ENCODE data around the gene RAD51.

RAD51 gene

DNA sequence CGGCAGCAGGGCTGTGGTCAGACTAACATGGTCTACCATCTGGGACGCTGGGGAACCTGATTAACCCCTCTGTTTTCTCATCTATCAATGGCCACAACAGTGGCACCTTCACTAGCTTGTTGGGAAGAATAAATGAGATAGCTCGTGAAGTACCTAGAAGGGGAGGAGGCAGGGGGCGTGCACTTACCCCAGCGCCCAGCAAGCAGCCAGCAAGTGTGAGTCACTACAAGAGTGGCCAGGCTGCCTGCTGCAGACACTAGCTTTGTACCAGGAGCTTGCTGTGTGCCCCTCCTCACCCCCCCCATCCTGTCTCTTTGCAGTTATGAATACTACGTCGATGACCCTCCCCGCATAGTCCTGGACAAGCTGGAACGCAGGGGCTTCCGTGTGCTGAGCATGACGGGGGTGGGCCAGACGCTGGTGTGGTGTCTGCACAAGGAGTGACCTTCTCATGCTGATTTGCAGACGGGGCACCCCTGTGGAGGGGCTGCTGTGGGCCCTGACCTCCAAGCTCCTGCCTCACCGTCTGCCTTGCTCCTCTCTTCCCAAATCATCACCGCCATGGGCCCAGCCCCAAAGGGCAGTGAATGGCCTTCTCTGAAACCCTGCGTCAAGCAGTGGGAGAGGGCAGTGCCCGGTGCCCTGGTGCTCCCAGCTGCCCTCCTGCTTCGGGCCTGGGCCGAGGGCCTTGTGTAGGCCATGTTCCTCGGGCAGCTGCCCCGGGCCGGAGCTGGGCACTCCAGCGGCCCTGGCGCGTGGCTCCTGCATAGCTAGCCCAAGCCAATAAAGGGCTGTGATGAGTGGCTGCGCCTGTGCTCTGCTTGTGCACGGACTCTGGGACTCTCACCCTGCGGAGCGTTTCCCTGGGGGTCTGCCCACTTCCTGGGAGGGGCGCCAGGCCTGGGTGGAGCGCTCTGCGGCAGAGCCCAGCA, 72.2 kb downstream of the RAD51 start:
- Histone ChIP-seq H3K9me3 (replicated peaks; ENCODE audit: insufficient read depth, low read length) (no peaks in the 10 kb centered on the region), H4K20me1 (ENCODE audit: insufficient read depth, low read length) (no peaks in the 10 kb centered on the region), H2AFZ (ENCODE audit: low read length) (no peak overlapping the region), H3K27me3 (replicated peaks; ENCODE audit: insufficient read depth, low read length) (no peaks in the 10 kb centered on the region), H3K9ac (ENCODE audit: low read length) (no peak overlapping the region), H3F3A (ENCODE audit: insufficient read depth, low read length) (peaks cover 19% of the 10 kb centered on the region), H3K9me2 (replicated peaks; ENCODE audit: insufficient read depth, low read length) (no peaks in the 10 kb centered on the region), H3K36me3 (replicated peaks; ENCODE audit: insufficient read depth, low read length) (no peaks in the 10 kb centered on the region), H3K4me1 (ENCODE audit: low read length) (peaks cover 22% of the 10 kb centered on the region), H3K4me3 (ENCODE audit: low read length) (no peak overlapping the region), H3K79me2 (ENCODE audit: low read length) (no peaks in the 10 kb centered on the region), H3K27ac (ENCODE audit: low read length) (no peak overlapping the region), H3K4me2 (ENCODE audit: low read depth, low read length) (no peak overlapping the region)
- no peak for DNase-seq
- TF ChIP-seq, protein P1, sequence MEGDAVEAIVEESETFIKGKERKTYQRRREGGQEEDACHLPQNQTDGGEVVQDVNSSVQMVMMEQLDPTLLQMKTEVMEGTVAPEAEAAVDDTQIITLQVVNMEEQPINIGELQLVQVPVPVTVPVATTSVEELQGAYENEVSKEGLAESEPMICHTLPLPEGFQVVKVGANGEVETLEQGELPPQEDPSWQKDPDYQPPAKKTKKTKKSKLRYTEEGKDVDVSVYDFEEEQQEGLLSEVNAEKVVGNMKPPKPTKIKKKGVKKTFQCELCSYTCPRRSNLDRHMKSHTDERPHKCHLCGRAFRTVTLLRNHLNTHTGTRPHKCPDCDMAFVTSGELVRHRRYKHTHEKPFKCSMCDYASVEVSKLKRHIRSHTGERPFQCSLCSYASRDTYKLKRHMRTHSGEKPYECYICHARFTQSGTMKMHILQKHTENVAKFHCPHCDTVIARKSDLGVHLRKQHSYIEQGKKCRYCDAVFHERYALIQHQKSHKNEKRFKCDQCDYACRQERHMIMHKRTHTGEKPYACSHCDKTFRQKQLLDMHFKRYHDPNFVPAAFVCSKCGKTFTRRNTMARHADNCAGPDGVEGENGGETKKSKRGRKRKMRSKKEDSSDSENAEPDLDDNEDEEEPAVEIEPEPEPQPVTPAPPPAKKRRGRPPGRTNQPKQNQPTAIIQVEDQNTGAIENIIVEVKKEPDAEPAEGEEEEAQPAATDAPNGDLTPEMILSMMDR (IDR thresholded peaks at IDR 0.05; ENCODE audit: low read length), result no peak
- TF ChIP-seq EZH2 (optimal IDR thresholded peaks at IDR 0.05; ENCODE audit: low read depth, low read length) (no peak), EZH2phosphoT487 (IDR thresholded peaks at IDR 0.05; ENCODE audit: low read length) (no peak)

DNA sequence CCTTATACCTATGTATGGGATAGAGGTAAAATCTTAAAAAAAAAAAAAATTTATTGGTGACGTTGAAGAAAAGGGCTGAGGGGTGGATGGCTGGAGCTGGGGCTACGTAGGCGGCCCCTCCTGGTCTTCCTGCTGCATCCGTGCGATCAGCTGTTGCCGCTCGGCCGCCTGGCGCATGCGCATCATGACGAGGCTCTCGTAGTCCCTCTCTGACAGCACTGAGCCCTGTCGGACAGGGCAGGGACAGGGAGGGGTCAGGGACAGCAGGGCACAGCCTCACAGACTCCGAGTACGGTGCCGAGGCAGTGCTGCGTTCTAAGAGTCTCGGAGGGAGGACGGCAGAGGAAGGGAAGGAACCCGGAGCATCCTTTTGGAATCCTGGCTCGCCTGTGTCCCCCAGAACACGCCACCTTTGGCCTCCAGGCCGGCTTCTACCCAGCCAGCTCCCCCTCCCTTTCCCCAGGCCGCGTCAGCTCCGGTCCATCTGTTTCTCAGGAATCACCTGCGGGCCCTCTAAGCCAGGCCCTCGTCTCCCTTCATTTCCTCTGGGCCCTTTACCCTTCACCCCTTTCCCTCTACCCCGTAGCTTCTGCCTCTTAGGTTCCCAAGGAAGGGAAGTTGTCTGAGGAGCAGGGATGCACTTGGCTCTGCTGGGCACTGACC, 73.0 kb downstream of the RAD51 start:
- Histone ChIP-seq H3K9me2 (replicated peaks; ENCODE audit: insufficient read depth, low read length) (no peaks in the 10 kb centered on the region), H3K27me3 (replicated peaks; ENCODE audit: insufficient read depth, low read length) (no peaks in the 10 kb centered on the region), H3K4me3 (ENCODE audit: low read length) (no peak overlapping the region), H3K79me2 (ENCODE audit: low read length) (no peaks in the 10 kb centered on the region), H4K20me1 (ENCODE audit: insufficient read depth, low read length) (no peaks in the 10 kb centered on the region), H3K9me3 (replicated peaks; ENCODE audit: insufficient read depth, low read length) (no peaks in the 10 kb centered on the region), H3K27ac (ENCODE audit: low read length) (no peak overlapping the region), H3K36me3 (replicated peaks; ENCODE audit: insufficient read depth, low read length) (no peaks in the 10 kb centered on the region), H3K4me2 (ENCODE audit: low read depth, low read length) (no peak overlapping the region), H3K4me1 (ENCODE audit: low read length) (peaks cover 22% of the 10 kb centered on the region), H3F3A (ENCODE audit: insufficient read depth, low read length) (peaks cover 19% of the 10 kb centered on the region), H2AFZ (ENCODE audit: low read length) (no peak overlapping the region), H3K9ac (ENCODE audit: low read length) (no peak overlapping the region)
- DNase-seq, result no peak
- no peak for TF ChIP-seq EZH2phosphoT487 (IDR thresholded peaks at IDR 0.05; ENCODE audit: low read length)
- TF ChIP-seq, protein P1 (IDR thresholded peaks at IDR 0.05; ENCODE audit: low read length), result no peak
- no peak for TF ChIP-seq EZH2 (optimal IDR thresholded peaks at IDR 0.05; ENCODE audit: low read depth, low read length)

DNA sequence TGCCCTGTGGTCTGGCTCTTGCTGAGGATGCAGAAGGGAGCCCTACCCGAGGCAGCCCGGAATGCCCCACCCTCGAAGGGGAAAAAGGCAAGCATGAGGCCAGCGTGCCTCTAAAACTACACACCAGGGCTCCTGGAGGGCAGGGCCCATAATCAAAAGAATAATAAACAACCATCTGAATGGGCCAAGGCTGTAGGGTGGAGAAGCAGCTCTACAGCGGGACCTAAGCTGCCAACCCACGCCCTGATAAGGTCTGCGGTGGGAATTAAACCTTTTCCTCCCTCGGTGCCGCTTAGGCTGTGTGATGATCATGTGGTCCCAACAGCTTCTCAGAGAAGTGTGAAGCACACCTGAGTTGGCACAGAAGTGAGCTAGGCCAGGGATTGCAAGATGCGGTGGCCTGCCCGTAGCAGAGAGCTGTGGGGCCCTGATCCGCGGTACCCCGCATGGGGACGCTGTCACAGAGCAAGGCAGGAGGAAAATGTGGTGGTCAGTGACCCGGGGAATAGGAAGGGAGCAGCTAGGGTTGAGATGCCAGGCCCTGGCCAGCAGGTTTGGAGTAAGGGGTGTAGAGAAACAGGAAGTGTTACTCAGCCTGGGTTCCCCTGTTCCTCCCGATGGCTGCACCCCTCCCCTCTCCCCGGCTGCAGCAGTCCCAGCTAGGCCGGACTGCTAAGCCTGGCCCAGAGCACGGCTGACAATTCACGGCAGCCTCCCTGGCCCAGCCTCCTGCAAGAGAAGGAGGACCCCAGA, 73.7 kb downstream of the RAD51 start:
- DNase-seq, result no peak
- Histone ChIP-seq H3K9me3 (replicated peaks; ENCODE audit: insufficient read depth, low read length) (no peaks in the 10 kb centered on the region), H3K4me3 (ENCODE audit: low read length) (no peak overlapping the region), H2AFZ (ENCODE audit: low read length) (no peak overlapping the region), H3K4me2 (ENCODE audit: low read depth, low read length) (no peak overlapping the region), H3K27ac (ENCODE audit: low read length) (no peak overlapping the region), H3K9me2 (replicated peaks; ENCODE audit: insufficient read depth, low read length) (no peaks in the 10 kb centered on the region), H3K36me3 (replicated peaks; ENCODE audit: insufficient read depth, low read length) (no peaks in the 10 kb centered on the region), H3F3A (ENCODE audit: insufficient read depth, low read length) (peaks cover 19% of the 10 kb centered on the region), H3K27me3 (replicated peaks; ENCODE audit: insufficient read depth, low read length) (no peaks in the 10 kb centered on the region), H3K4me1 (ENCODE audit: low read length) (peaks cover 17% of the 10 kb centered on the region), H3K9ac (ENCODE audit: low read length) (no peak overlapping the region), H3K79me2 (ENCODE audit: low read length) (no peaks in the 10 kb centered on the region), H4K20me1 (ENCODE audit: insufficient read depth, low read length) (no peaks in the 10 kb centered on the region)
- TF ChIP-seq EZH2phosphoT487 (IDR thresholded peaks at IDR 0.05; ENCODE audit: low read length) (no peak), EZH2 (optimal IDR thresholded peaks at IDR 0.05; ENCODE audit: low read depth, low read length) (no peak)
- TF ChIP-seq, protein P1 (IDR thresholded peaks at IDR 0.05; ENCODE audit: low read length), result no peak

Data from MM.1S (cell line).